Mammary epithelial cell (primary cell): Measurements from ENCODE around the gene UBE2O.

Experiments used
- EZH2 ChIP-seq: IDR thresholded peaks from 2 replicates; pipeline ENCODE4 v1.6.1; 2012; ENCODE audit warnings: low read length, inconsistent platforms, borderline replicate concordance
- TF ChIP-seq, protein P1 (sequence below), 2 donors: IDR thresholded peaks in 1 of 2; conservative IDR thresholded peaks in 1 of 2; 2 replicates each; pipeline ENCODE4 v1.5.1; 2011 to 2012; ENCODE audit warnings: inconsistent platforms in 2 of 2, low read length in 2 of 2, mild to moderate bottlenecking in 2 of 2, control low read depth in 1 of 2, low read depth in 1 of 2; ENCODE audit not compliant: insufficient read depth in 1 of 2; ENCODE audit errors: extremely low read depth in 1 of 2

DNA sequence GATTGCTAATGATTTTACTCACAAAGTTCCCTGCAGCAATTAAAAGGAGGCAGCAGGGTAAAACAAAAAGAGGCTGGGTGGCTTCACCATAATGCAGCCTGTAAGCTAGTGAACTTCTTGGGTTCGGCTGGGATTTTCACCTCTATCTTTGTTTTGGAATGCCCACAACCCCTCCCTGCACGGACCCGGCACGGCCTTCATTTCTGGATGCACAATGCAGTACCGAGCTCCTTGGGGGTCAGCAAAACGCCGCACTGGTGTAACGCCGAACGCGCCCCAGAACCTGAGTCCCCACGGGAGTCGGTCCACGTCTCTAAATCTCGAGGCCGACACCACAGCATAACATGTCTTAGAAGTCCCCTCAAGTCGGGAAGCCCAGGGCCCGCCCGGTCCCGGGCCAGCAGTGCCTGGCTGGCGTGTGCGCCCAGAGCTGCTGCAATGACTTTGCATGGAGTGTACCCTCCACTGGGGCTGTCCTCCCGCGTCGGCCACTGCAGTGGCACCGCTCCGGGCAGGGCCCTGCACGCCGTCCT, 759 bp downstream of the UBE2O start:
- TF ChIP-seq, protein P1, sequence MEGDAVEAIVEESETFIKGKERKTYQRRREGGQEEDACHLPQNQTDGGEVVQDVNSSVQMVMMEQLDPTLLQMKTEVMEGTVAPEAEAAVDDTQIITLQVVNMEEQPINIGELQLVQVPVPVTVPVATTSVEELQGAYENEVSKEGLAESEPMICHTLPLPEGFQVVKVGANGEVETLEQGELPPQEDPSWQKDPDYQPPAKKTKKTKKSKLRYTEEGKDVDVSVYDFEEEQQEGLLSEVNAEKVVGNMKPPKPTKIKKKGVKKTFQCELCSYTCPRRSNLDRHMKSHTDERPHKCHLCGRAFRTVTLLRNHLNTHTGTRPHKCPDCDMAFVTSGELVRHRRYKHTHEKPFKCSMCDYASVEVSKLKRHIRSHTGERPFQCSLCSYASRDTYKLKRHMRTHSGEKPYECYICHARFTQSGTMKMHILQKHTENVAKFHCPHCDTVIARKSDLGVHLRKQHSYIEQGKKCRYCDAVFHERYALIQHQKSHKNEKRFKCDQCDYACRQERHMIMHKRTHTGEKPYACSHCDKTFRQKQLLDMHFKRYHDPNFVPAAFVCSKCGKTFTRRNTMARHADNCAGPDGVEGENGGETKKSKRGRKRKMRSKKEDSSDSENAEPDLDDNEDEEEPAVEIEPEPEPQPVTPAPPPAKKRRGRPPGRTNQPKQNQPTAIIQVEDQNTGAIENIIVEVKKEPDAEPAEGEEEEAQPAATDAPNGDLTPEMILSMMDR (conservative IDR thresholded peaks at IDR 0.05 in 1 of 2, IDR thresholded peaks at IDR 0.05 in 1 of 2; ENCODE audit: extremely low read depth in 1 of 2, insufficient read depth in 1 of 2, low read depth in 1 of 2, low read length in 2 of 2): no peak
- no peak for TF ChIP-seq EZH2
